SK-N-SH treated with all-trans-retinoic acid at 6 μM for 48 hours (cell line): ENCODE data around the gene FYN.

Source experiments
- ATAC-seq: fragments of 200-7000 bp; cut with Tn5 transposase; 3 replicates; pipeline ENCODE4 v1.9.1; 2020; ENCODE audit warnings: mild to moderate bottlenecking, moderate library complexity
- ARNTL ChIP-seq: fragments of 450-650 bp; formaldehyde crosslinking; IDR thresholded peaks from 2 replicates; pipeline ENCODE4 v1.5.0; 2020; ENCODE audit warnings: low read depth, mild to moderate bottlenecking, moderate library complexity, borderline replicate concordance
- BACH2 ChIP-seq: fragments of 250-450 bp; sonication (Bioruptor Pico); IDR thresholded peaks from 2 replicates; pipeline ENCODE4 v1.9.0; 2021; ENCODE audit warnings: mild to moderate bottlenecking, borderline replicate concordance
- CSDC2 ChIP-seq: fragments of 250-450 bp; sonication (Bioruptor Pico); IDR thresholded peaks from 2 replicates; pipeline ENCODE4 v1.5.0; 2020; ENCODE audit warnings: mild to moderate bottlenecking, moderate library complexity
- GLIS3 ChIP-seq: fragments of 250-450 bp; sonication (Bioruptor Pico); IDR thresholded peaks from 2 replicates; pipeline ENCODE4 v1.5.0; 2020; ENCODE audit warnings: mild to moderate bottlenecking, moderate library complexity
- ISL1 ChIP-seq: fragments of 250-450 bp; sonication (Bioruptor Pico); IDR thresholded peaks from 2 replicates; pipeline ENCODE4 v2.1.2; 2022; ENCODE audit warnings: mild to moderate bottlenecking, moderate library complexity
- OSR1 ChIP-seq: fragments of 250-450 bp; sonication (Bioruptor Pico); IDR thresholded peaks from 2 replicates; pipeline ENCODE4 v1.8.0; 2022; ENCODE audit warnings: moderate library complexity, mild to moderate bottlenecking, inconsistent platforms
- PPARA ChIP-seq: fragments of 250-450 bp; sonication (Bioruptor Pico); IDR thresholded peaks from 2 replicates; pipeline ENCODE4 v1.5.0; 2020; ENCODE audit warnings: mild to moderate bottlenecking, borderline replicate concordance
- RARB ChIP-seq: fragments of 250-450 bp; sonication (Bioruptor Pico); IDR thresholded peaks from 2 replicates; pipeline ENCODE4 v1.8.0; 2021; ENCODE audit warnings: mild to moderate bottlenecking, moderate library complexity
- SNAI2 ChIP-seq: fragments of 250-450 bp; sonication (Bioruptor Pico); IDR thresholded peaks from 2 replicates; pipeline ENCODE4 v1.5.0; 2020; ENCODE audit warnings: mild to moderate bottlenecking, moderate library complexity
- TCF4 ChIP-seq: fragments of 250-450 bp; sonication (Bioruptor Pico); IDR thresholded peaks from 2 replicates; pipeline ENCODE4 v1.8.0; 2021; ENCODE audit warnings: mild to moderate bottlenecking, moderate library complexity, borderline replicate concordance
- TOX ChIP-seq: fragments of 250-450 bp; sonication (Bioruptor Pico); IDR thresholded peaks from 2 replicates; pipeline ENCODE4 v1.8.0; 2021; ENCODE audit warnings: mild to moderate bottlenecking, moderate library complexity, borderline replicate concordance
- ZC3H10 ChIP-seq: fragments of 250-450 bp; sonication (Bioruptor Pico); IDR thresholded peaks from 2 replicates; pipeline ENCODE4 v1.5.1; 2021; ENCODE audit warnings: mild to moderate bottlenecking, moderate library complexity
- ZFP3 ChIP-seq: fragments of 250-450 bp; sonication (Bioruptor Pico); IDR thresholded peaks from 2 replicates; pipeline ENCODE4 v1.5.0; 2020; ENCODE audit warnings: mild to moderate bottlenecking, moderate library complexity
- ZFP30 ChIP-seq: fragments of 450-650 bp; formaldehyde crosslinking; IDR thresholded peaks from 2 replicates; pipeline ENCODE4 v1.5.0; 2022; ENCODE audit warnings: mild to moderate bottlenecking, moderate library complexity
- ZNF565 ChIP-seq: fragments of 450-650 bp; formaldehyde crosslinking; conservative IDR thresholded peaks from 2 replicates; pipeline ENCODE4 v1.5.0; 2020; ENCODE audit warnings: low read depth, mild to moderate bottlenecking, moderate library complexity
- ZNF70 ChIP-seq: fragments of 450-650 bp; formaldehyde crosslinking; IDR thresholded peaks from 2 replicates; pipeline ENCODE4 v1.5.0; 2020; ENCODE audit warnings: mild to moderate bottlenecking, moderate library complexity
- ZNF8 ChIP-seq: fragments of 450-650 bp; formaldehyde crosslinking; IDR thresholded peaks from 2 replicates; pipeline ENCODE4 v1.5.0; 2020; ENCODE audit warnings: mild to moderate bottlenecking, moderate library complexity
- TF ChIP-seq, protein P1 (sequence below): fragments of 250-450 bp; sonication (Bioruptor Pico); IDR thresholded peaks from 2 replicates; pipeline ENCODE4 v1.8.0; 2021; ENCODE audit warnings: low read depth, mild to moderate bottlenecking, moderate library complexity, borderline replicate concordance
- TF ChIP-seq, protein P2 (sequence below): fragments of 250-450 bp; sonication (Bioruptor Pico); IDR thresholded peaks from 2 replicates; pipeline ENCODE4 v1.8.0; 2020; ENCODE audit warnings: mild to moderate bottlenecking, moderate library complexity, borderline replicate concordance
- TF ChIP-seq, protein P3 (sequence below): fragments of 250-450 bp; sonication (Bioruptor Pico); IDR thresholded peaks from 2 replicates; pipeline ENCODE4 v1.5.0; 2020; ENCODE audit warnings: mild to moderate bottlenecking, moderate library complexity
- TF ChIP-seq, protein P4 (sequence below): fragments of 250-450 bp; sonication (Bioruptor Pico); IDR thresholded peaks from 2 replicates; pipeline ENCODE4 v1.5.1; 2020; ENCODE audit warnings: low read depth, mild to moderate bottlenecking, moderate library complexity
- TF ChIP-seq, protein P5 (sequence below): fragments of 250-450 bp; sonication (Bioruptor Pico); IDR thresholded peaks from 2 replicates; pipeline ENCODE4 v1.5.1; 2021; ENCODE audit warnings: mild to moderate bottlenecking, moderate library complexity

FYN gene

DNA sequence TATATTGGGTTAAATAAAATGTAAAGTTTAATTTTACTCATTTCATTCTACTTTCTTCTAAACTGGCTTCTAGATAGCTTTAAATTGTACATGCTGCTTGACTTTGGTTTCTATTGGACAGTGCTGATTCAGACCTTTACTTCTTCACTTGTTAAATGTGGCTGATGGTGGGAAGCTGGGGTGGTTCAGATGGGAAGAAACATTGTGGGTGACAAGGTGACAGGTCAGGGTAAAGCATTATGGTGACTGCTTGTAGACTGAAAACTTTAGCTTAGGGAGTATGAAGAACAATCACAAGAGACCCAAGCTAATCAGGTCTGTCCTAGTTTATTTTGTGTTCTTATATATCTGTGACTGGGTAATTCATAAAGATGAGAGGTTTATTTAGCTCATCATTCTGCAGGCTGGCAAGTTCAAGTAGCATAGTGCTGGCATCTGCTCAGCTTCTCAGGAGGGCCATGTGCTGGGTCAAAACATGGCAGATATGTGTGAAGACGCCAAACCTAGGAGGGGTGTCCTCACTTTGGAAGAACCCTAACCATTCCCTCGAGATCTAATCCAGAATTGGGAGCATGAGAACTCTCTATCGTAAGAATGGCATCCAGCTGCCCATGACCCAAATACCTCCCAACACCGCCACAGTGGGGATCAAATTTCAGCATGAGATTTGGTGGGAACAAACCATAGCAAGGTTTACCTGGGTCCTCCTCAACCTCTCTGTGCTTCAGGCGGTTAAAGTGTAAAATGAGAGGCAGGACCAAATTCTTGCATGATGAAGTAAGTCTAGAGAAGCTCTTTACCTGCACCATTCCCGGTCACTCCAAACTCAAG is 102.8 kb downstream of the FYN start (continued):
- TF ChIP-seq ZNF565, result no peak
- TF ChIP-seq CSDC2, result no peak
- TF ChIP-seq, protein P1, sequence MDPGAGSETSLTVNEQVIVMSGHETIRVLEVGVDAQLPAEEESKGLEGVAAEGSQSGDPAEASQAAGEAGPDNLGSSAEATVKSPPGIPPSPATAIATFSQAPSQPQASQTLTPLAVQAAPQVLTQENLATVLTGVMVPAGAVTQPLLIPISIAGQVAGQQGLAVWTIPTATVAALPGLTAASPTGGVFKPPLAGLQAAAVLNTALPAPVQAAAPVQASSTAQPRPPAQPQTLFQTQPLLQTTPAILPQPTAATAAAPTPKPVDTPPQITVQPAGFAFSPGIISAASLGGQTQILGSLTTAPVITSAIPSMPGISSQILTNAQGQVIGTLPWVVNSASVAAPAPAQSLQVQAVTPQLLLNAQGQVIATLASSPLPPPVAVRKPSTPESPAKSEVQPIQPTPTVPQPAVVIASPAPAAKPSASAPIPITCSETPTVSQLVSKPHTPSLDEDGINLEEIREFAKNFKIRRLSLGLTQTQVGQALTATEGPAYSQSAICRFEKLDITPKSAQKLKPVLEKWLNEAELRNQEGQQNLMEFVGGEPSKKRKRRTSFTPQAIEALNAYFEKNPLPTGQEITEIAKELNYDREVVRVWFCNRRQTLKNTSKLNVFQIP (CRISPR knock-in tag), result no peak
- no peak for TF ChIP-seq PPARA (CRISPR knock-in tag)
- no peak for TF ChIP-seq ARNTL (CRISPR knock-in tag)
- TF ChIP-seq TCF4 (CRISPR knock-in tag), result no peak

DNA sequence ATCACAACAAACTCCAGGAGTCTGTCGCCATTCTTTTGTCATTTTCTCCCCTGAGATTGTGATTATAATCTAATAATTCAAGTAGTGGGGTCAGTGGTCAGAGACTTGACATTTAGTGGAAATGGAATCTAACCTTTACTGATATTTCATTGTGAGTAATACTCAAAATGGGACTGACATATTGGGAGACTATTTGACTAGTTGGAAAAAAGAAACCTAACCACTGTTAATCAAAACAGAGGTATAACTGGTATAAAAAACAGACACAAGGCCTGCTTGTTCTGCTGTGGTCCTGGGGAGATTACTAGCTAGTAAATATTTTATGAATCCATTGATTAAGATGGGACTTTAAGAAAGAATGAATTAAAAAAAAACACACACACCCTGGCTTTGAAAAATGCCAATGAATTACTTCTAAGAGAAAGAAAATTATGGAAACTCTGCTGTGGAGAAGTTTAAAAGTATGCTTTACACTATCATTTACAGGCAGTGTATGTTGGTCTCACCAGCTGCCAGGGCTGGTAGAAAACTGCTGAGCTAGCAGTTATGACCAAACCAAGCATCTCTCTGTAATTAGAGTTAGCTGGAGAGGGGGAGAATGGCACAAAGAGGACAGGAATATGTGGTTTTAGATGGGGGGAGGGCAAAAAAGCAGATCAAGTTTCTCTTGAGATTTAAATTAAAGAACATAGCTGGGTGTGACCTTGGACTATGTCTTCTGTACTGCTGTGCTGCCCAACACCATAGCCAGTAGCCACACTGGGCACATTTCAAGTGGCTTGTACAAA is 103.7 kb downstream of the FYN start:
- TF ChIP-seq ZNF70 (no peak), ZC3H10 (no peak), ZFP3 (no peak), TOX (CRISPR knock-in tag) (no peak), OSR1 (CRISPR knock-in tag) (no peak), CSDC2 (no peak), TCF4 (CRISPR knock-in tag) (no peak), BACH2 (CRISPR knock-in tag) (no peak), RARB (CRISPR knock-in tag) (no peak), PPARA (CRISPR knock-in tag) (no peak), GLIS3 (CRISPR knock-in tag) (no peak), ZNF8 (CRISPR knock-in tag) (no peak)
- TF ChIP-seq, protein P2, sequence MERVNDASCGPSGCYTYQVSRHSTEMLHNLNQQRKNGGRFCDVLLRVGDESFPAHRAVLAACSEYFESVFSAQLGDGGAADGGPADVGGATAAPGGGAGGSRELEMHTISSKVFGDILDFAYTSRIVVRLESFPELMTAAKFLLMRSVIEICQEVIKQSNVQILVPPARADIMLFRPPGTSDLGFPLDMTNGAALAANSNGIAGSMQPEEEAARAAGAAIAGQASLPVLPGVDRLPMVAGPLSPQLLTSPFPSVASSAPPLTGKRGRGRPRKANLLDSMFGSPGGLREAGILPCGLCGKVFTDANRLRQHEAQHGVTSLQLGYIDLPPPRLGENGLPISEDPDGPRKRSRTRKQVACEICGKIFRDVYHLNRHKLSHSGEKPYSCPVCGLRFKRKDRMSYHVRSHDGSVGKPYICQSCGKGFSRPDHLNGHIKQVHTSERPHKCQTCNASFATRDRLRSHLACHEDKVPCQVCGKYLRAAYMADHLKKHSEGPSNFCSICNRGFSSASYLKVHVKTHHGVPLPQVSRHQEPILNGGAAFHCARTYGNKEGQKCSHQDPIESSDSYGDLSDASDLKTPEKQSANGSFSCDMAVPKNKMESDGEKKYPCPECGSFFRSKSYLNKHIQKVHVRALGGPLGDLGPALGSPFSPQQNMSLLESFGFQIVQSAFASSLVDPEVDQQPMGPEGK (CRISPR knock-in tag), result no peak
- TF ChIP-seq, protein P3, sequence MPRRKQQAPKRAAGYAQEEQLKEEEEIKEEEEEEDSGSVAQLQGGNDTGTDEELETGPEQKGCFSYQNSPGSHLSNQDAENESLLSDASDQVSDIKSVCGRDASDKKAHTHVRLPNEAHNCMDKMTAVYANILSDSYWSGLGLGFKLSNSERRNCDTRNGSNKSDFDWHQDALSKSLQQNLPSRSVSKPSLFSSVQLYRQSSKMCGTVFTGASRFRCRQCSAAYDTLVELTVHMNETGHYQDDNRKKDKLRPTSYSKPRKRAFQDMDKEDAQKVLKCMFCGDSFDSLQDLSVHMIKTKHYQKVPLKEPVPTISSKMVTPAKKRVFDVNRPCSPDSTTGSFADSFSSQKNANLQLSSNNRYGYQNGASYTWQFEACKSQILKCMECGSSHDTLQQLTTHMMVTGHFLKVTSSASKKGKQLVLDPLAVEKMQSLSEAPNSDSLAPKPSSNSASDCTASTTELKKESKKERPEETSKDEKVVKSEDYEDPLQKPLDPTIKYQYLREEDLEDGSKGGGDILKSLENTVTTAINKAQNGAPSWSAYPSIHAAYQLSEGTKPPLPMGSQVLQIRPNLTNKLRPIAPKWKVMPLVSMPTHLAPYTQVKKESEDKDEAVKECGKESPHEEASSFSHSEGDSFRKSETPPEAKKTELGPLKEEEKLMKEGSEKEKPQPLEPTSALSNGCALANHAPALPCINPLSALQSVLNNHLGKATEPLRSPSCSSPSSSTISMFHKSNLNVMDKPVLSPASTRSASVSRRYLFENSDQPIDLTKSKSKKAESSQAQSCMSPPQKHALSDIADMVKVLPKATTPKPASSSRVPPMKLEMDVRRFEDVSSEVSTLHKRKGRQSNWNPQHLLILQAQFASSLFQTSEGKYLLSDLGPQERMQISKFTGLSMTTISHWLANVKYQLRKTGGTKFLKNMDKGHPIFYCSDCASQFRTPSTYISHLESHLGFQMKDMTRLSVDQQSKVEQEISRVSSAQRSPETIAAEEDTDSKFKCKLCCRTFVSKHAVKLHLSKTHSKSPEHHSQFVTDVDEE, result no peak
- TF ChIP-seq, protein P1 (CRISPR knock-in tag), result no peak
- TF ChIP-seq, protein P4, sequence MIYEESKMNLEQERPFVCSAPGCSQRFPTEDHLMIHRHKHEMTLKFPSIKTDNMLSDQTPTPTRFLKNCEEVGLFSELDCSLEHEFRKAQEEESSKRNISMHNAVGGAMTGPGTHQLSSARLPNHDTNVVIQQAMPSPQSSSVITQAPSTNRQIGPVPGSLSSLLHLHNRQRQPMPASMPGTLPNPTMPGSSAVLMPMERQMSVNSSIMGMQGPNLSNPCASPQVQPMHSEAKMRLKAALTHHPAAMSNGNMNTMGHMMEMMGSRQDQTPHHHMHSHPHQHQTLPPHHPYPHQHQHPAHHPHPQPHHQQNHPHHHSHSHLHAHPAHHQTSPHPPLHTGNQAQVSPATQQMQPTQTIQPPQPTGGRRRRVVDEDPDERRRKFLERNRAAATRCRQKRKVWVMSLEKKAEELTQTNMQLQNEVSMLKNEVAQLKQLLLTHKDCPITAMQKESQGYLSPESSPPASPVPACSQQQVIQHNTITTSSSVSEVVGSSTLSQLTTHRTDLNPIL (CRISPR knock-in tag), result no peak
- ATAC-seq, result no peak

DNA sequence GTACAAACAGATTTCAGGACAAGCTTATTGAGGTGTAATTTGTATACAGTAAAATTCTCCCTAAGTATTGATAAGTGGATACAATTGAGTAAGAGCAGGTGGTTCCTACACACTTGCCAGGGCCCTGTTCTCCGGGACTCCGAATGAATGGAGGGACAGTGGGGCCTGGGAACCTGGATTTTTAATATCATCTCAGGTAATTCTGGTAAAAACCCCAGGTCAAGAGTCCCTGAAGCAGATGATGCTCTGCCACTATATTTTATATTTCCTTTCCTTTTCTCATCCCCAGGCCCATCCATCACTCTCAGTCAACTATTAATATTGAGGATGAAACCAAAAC is 104.9 kb downstream of the FYN start:
- no peak for ATAC-seq
- TF ChIP-seq SNAI2 (CRISPR knock-in tag) (no peak), TCF4 (CRISPR knock-in tag) (no peak), ZC3H10 (no peak), ZFP30 (CRISPR knock-in tag) (no peak), BACH2 (CRISPR knock-in tag) (no peak), ISL1 (CRISPR knock-in tag) (no peak), ZNF70 (no peak), CSDC2 (no peak)
- TF ChIP-seq, protein P4 (CRISPR knock-in tag), result no peak
- TF ChIP-seq, protein P2 (CRISPR knock-in tag), result no peak
- TF ChIP-seq, protein P5, sequence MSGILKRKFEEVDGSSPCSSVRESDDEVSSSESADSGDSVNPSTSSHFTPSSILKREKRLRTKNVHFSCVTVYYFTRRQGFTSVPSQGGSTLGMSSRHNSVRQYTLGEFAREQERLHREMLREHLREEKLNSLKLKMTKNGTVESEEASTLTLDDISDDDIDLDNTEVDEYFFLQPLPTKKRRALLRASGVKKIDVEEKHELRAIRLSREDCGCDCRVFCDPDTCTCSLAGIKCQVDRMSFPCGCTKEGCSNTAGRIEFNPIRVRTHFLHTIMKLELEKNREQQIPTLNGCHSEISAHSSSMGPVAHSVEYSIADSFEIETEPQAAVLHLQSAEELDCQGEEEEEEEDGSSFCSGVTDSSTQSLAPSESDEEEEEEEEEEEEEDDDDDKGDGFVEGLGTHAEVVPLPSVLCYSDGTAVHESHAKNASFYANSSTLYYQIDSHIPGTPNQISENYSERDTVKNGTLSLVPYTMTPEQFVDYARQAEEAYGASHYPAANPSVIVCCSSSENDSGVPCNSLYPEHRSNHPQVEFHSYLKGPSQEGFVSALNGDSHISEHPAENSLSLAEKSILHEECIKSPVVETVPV (CRISPR knock-in tag), result no peak
